Measurements from ENCODE around the gene ACAD11. TPM values are rescaled to one million over a fixed set of nuclear protein-coding genes. Genes with fewer than 3 reads are reported as not detected.

Gene ACAD11
- total and polyA plus RNA-seq, 9 of the 15 experiments (the other 6 are each of a cell fraction or from before 2014, with no cell fraction given), result 1.3 to 8.4 (median 4.0) TPM

GRCh38 chr3:132573797-132574211, 85.8 kb downstream of the ACAD11 start:
- H3K27ac ChIP-seq (ENCODE audit: extremely low read depth, low read depth, low read length), result no peak overlapping the region
- no peak for TF ChIP-seq NFE2L1 (tag; IDR thresholded peaks at IDR 0.05; ENCODE audit: borderline replicate concordance, low read depth)
- no peak for TF ChIP-seq HNRNPH1 (optimal IDR thresholded peaks at IDR 0.05; ENCODE audit: low read depth, low read length)
- no peak for TF ChIP-seq SMAD1 (IDR thresholded peaks at IDR 0.05; ENCODE audit: low read depth, low read length, partially characterized antibody)
- no peak for TF ChIP-seq NELFE (IDR thresholded peaks at IDR 0.05; ENCODE audit: insufficient read depth, insufficient read length)
- TF ChIP-seq, protein P1, sequence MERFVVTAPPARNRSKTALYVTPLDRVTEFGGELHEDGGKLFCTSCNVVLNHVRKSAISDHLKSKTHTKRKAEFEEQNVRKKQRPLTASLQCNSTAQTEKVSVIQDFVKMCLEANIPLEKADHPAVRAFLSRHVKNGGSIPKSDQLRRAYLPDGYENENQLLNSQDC (CRISPR knock-in tag; IDR thresholded peaks at IDR 0.05), result no peak
- no peak for TF ChIP-seq SMAD3 (CRISPR knock-in tag; conservative IDR thresholded peaks at IDR 0.05)
- TF ChIP-seq PTTG1 (tag; IDR thresholded peaks at IDR 0.05; ENCODE audit: low read depth), result no peak
- no peak for TF ChIP-seq RFX7 (CRISPR knock-in tag; IDR thresholded peaks at IDR 0.05)
- TF ChIP-seq MXD1 (CRISPR knock-in tag; IDR thresholded peaks at IDR 0.05; ENCODE audit: borderline replicate concordance, poor library complexity, severe bottlenecking), result no peak
- TF ChIP-seq RBM39 (optimal IDR thresholded peaks at IDR 0.05; ENCODE audit: low read depth, low read length), result no peak
- TF ChIP-seq ZBTB49 (CRISPR knock-in tag; IDR thresholded peaks at IDR 0.05; ENCODE audit: borderline replicate concordance), result no peak
- no peak for TF ChIP-seq CTCFL (IDR thresholded peaks at IDR 0.05; ENCODE audit: borderline replicate concordance, insufficient read depth, low read depth, low read length, poor library complexity, severe bottlenecking)
- TF ChIP-seq SRSF9 (IDR thresholded peaks at IDR 0.05; ENCODE audit: borderline replicate concordance, low read depth, low read length), result no peak
- TF ChIP-seq ZC3H8 (IDR thresholded peaks at IDR 0.05), result no peak
- TF ChIP-seq RAD51 (IDR thresholded peaks at IDR 0.05; ENCODE audit: borderline replicate concordance, low read depth), result no peak
- no peak for TF ChIP-seq GABPA (tag; conservative IDR thresholded peaks at IDR 0.05; ENCODE audit: low read depth)
- no peak for TF ChIP-seq RB1 (IDR thresholded peaks at IDR 0.05; ENCODE audit: low read depth)
- no peak for TF ChIP-seq POLR2G (IDR thresholded peaks at IDR 0.05; ENCODE audit: low read depth, low read length)
- H3K4me3 ChIP-seq, result no peak overlapping the region
- BruUV-seq (replicated peaks), result no TSS peak
- CTCF ChIA-PET (ENCODE audit: low intra/inter-chr PET ratio), result no interaction called here
- no peaks in the 10 kb centered on the region for H4K20me1 ChIP-seq (replicated peaks; ENCODE audit: control insufficient read depth, insufficient read depth, low read length)
- H3K4me2 ChIP-seq (ENCODE audit: insufficient read depth, low read length), result no peak overlapping the region
- H3K9ac ChIP-seq (ENCODE audit: insufficient read depth in 1 of 2, low read depth in 2 of 2, low read length in 2 of 2), result no peak overlapping the region
- intact Hi-C loops (cut with micrococcal nuclease), result no loop called here
- no peaks in the 10 kb centered on the region for H3K27me3 ChIP-seq (ENCODE audit: control insufficient read depth in 2 of 2, insufficient read depth in 2 of 2, low read length in 2 of 2)
- ATAC-seq (no peak), FAIRE-seq (no peak), DNase-seq (ENCODE audit: extremely low read depth in 1 of 4, low spot score in 3 of 4) (no peak)
- in situ Hi-C loops (cut with MboI), result no loop called here
- no peak overlapping the region for H2AFZ ChIP-seq (ENCODE audit: low read depth, low read length)
- WGBS (ENCODE audit: insufficient coverage, low coverage, missing lambda C conversion rate), result 78% methylated on average over 5 of the region's 5 CpGs
- H3K79me2 ChIP-seq (ENCODE audit: control insufficient read depth, insufficient read depth, low read length), result no peaks in the 10 kb centered on the region
- H3K36me3 ChIP-seq (ENCODE audit: control insufficient read depth, insufficient read depth, low read length), result no peaks in the 10 kb centered on the region
- POLR2A ChIA-PET, result no interaction called here
- H3K4me1 ChIP-seq (replicated peaks in 1 of 2; ENCODE audit: control insufficient read depth in 2 of 2, insufficient read depth in 2 of 2, low read length in 2 of 2), result peaks cover 0 to 5% of the 10 kb centered on the region in 2 experiments; a peak in 2 of 5 replicates
- no peaks in the 10 kb centered on the region for H3K9me3 ChIP-seq (replicated peaks; ENCODE audit: control insufficient read depth, insufficient read depth, low read depth, low read length)
- H3K9me1 ChIP-seq (ENCODE audit: control insufficient read depth, insufficient read depth, low read length), result no peaks in the 10 kb centered on the region
